A673 (cell line): ENCODE results near the gene ORC1. TPM values are rescaled to one million over a fixed set of nuclear protein-coding genes. Genes with fewer than 3 reads are reported as not detected.

Experiments used
- BruUV-seq: library from RNA; stranded (reverse); fragments of 400-500 nt; replicated peaks from 2 replicates; lab custom pipeline; 2021; lab: Mats Ljungman, UMichigan
- CTCF ChIA-PET: fragments of 300-600 bp; sonication (Branson Sonifier 250); formaldehyde crosslinking; loops from one replicate; lab custom pipeline; 2022; ENCODE audit warnings: antibody characterized with exemption; lab: Charles Lee
- POLR2A ChIA-PET: fragments of 300-600 bp; sonication (Branson Sonifier 250); formaldehyde crosslinking; loops from one replicate; lab custom pipeline; 2022; ENCODE audit warnings: antibody characterized with exemption; ENCODE audit not compliant: low non-redundant PET; lab: Charles Lee
- DNase-seq: peaks from one replicate; pipeline ENCODE4 v3.0.0-alpha.2; 2015; ENCODE audit warnings: low spot score
- H3K27ac ChIP-seq: fragments of 200-600 bp; sonication (generic); 2 replicates; pipeline ENCODE4 v1.5.1; 2016; ENCODE audit warnings: mixed run types, low read depth, mild to moderate bottlenecking, mixed read lengths, antibody characterized with exemption, low read length; ENCODE audit not compliant: poor library complexity, severe bottlenecking
- H3K27me3 ChIP-seq: fragments of 200-600 bp; sonication (generic); replicated peaks from 2 replicates; pipeline ENCODE4 v1.6.1; 2017; ENCODE audit warnings: mixed run types, low read depth, mild to moderate bottlenecking, mixed read lengths, antibody characterized with exemption, low read length; ENCODE audit not compliant: insufficient read depth, poor library complexity
- H3K36me3 ChIP-seq: fragments of 200-600 bp; sonication (generic); 2 replicates; pipeline ENCODE4 v1.6.1; 2016; ENCODE audit warnings: mixed run types, mild to moderate bottlenecking, mixed read lengths, antibody characterized with exemption, low read length; ENCODE audit not compliant: insufficient read depth, poor library complexity, severe bottlenecking
- H3K4me1 ChIP-seq: fragments of 200-600 bp; sonication (generic); 2 replicates; pipeline ENCODE4 v1.6.1; 2017; ENCODE audit warnings: mixed run types, mild to moderate bottlenecking, mixed read lengths, antibody characterized with exemption, low read length; ENCODE audit not compliant: insufficient read depth, poor library complexity, severe bottlenecking
- H3K4me3 ChIP-seq: fragments of 200-600 bp; sonication (generic); 2 replicates; pipeline ENCODE4 v1.5.1; 2016; ENCODE audit warnings: low read depth, mixed run types, mild to moderate bottlenecking, mixed read lengths, low read length; ENCODE audit not compliant: poor library complexity, severe bottlenecking
- H3K9me3 ChIP-seq: fragments of 200-600 bp; sonication (generic); 2 replicates; pipeline ENCODE4 v1.6.1; 2016; ENCODE audit warnings: mixed run types, low read depth, mild to moderate bottlenecking, mixed read lengths, antibody characterized with exemption, low read length; ENCODE audit not compliant: poor library complexity, severe bottlenecking
- EZH2 ChIP-seq: fragments of 200-600 bp; sonication (generic); IDR thresholded peaks from 2 replicates; pipeline ENCODE4 v1.6.1; 2017; ENCODE audit warnings: borderline replicate concordance, low read depth, mild to moderate bottlenecking, mixed read lengths, antibody characterized with exemption, low read length; ENCODE audit not compliant: poor library complexity, severe bottlenecking
- intact Hi-C: fragments of 100-400 bp; cut with micrococcal nuclease; formaldehyde crosslinking; loops from one replicate; pipeline ENCODE4 v1.10.0; 2022; ENCODE audit not compliant: unreplicated experiment
- total RNA-seq: library from RNA; stranded (reverse); gene quantifications from 2 replicates; pipeline ENCODE4 v1.2.3, GENCODE V29; 2021
- TF ChIP-seq, protein P1 (sequence below): fragments of 300-800, 200-600 bp; sonication (generic); conservative IDR thresholded peaks from 2 replicates; pipeline ENCODE4 v1.5.1; 2017; ENCODE audit warnings: low read depth, mild to moderate bottlenecking, antibody characterized with exemption, low read length, moderate library complexity, mixed read lengths

Gene ORC1
- total RNA-seq, 1 experiment from 2014 or later: 54.0 TPM

DNA sequence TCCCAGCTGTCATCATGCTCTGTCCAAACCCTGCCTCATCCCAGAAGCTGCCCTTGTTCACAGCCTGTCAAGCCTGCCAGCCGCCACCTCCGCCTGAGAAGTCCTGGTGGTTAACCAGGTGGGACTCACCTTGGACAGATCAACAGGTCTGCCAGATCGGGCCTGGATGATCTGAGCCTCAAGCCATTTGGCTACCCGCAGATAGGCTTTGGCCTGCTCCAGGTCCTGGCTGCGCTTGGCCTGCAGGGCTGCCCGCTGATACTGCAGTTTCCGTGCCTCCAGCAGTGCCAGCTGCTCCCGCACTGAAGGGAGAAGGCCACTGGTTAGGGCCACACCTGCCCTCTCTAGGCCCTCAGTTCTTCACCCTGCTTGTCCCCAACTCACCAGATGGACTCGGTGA lies 46.8 kb downstream of the ORC1 start:
- H3K36me3 ChIP-seq: peaks cover 88% of the 10 kb centered on the region
- POLR2A ChIA-PET: no interaction called here
- BruUV-seq: no TSS peak

DNA sequence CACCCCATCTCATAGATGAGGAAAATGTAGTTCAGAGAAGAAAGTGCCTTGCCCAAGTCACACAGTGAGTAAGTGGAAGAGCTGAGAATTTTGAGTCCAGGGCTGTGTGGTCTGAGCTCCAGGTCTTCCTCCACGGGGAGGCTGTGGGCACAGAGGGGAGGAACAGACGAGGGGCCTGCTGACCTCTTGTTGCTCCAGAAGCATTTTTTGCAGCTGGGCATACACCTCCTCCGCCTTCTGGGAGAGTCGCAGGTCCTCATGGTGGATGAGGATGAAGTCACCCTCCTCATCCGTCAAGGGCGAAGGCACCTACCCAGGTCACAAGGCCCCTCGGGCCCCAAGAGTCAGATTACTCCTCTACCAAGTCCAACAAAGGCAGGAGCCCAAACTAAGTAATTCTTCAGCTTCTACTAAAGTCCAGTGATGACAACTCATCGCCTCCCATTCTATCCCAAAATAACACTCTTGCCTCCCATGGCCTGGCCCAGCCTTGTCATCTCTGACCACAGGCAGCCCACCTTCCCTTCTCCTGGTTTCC lies 47.3 kb downstream of the ORC1 start:
- Histone ChIP-seq H3K9me3 (no peaks in the 10 kb centered on the region), H3K4me1 (no peaks in the 10 kb centered on the region), H3K27ac (no peak overlapping the region), H3K27me3 (no peaks in the 10 kb centered on the region), H3K4me3 (no peak overlapping the region), H3K36me3 (peaks cover 87% of the 10 kb centered on the region)
- POLR2A ChIA-PET: no interaction called here
- intact Hi-C loops: no loop called here
- no peak for DNase-seq
- CTCF ChIA-PET: no interaction called here
- TF ChIP-seq, protein P1, sequence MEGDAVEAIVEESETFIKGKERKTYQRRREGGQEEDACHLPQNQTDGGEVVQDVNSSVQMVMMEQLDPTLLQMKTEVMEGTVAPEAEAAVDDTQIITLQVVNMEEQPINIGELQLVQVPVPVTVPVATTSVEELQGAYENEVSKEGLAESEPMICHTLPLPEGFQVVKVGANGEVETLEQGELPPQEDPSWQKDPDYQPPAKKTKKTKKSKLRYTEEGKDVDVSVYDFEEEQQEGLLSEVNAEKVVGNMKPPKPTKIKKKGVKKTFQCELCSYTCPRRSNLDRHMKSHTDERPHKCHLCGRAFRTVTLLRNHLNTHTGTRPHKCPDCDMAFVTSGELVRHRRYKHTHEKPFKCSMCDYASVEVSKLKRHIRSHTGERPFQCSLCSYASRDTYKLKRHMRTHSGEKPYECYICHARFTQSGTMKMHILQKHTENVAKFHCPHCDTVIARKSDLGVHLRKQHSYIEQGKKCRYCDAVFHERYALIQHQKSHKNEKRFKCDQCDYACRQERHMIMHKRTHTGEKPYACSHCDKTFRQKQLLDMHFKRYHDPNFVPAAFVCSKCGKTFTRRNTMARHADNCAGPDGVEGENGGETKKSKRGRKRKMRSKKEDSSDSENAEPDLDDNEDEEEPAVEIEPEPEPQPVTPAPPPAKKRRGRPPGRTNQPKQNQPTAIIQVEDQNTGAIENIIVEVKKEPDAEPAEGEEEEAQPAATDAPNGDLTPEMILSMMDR: no peak
- TF ChIP-seq EZH2: no peak
- no TSS peak for BruUV-seq

More for the DNA sequence above, 46.8 kb downstream of the ORC1 start:
- Histone ChIP-seq H3K4me1 (no peaks in the 10 kb centered on the region), H3K4me3 (no peak overlapping the region), H3K27ac (no peak overlapping the region), H3K9me3 (no peaks in the 10 kb centered on the region), H3K27me3 (no peaks in the 10 kb centered on the region)
- TF ChIP-seq EZH2: no peak
- TF ChIP-seq, protein P1: no peak
- CTCF ChIA-PET: no interaction called here
- intact Hi-C loops: no loop called here
- DNase-seq: no peak

DNA sequence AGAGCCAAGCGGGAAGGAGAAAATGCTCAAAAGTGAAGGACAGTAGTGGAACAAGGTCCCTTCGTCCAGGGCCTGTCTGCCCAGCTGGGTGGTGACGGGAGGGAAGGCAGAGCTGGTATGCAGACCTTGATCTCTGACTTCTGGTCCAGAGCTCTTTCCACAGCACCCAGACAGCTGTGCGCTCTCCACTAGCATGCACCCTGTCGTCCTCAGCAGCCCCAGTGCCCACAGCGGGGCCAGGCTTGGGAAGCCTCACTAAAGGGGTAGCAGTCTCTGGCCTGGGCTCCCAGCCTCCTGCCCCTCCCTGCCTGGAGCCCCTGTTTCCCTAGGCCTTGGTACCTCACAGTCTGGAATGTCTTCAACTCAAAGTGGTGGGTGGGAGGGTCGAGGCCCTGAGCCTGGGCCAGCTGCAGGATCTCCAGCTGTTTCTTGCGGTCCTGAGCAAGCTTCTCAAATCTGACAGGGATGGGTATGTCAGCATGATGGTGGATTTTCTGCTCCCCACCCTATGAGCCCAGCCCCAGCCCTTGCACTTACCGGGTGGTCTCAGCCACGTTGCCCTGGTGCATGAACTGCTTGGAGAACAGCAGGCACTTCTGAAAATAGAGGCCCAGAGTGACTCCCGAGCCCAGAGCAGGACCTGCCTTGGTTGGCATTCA lies 48.2 kb downstream of the ORC1 start:
- Histone ChIP-seq H3K4me3 (no peak overlapping the region), H3K27ac (no peak overlapping the region), H3K27me3 (no peaks in the 10 kb centered on the region), H3K36me3 (peaks cover 84% of the 10 kb centered on the region), H3K9me3 (no peaks in the 10 kb centered on the region), H3K4me1 (no peaks in the 10 kb centered on the region)
- DNase-seq: no peak
- POLR2A ChIA-PET: no interaction called here
- CTCF ChIA-PET: no interaction called here
- intact Hi-C loops: no loop called here
- TF ChIP-seq, protein P1: no peak
- no peak for TF ChIP-seq EZH2
- BruUV-seq: no TSS peak
